Endodermal cell (in vitro differentiated cells): ENCODE data around the gene TMIGD3. TPM values are rescaled to one million over a fixed set of nuclear protein-coding genes. Genes with fewer than 3 reads are reported as not detected.
A peak's percentile ranks its signal among the peaks of the same experiment; 100 is the strongest.

Source experiments
- DNase-seq: peaks from one replicate; pipeline ENCODE4 v3.0.0-alpha.2; 2017
- H3K27ac ChIP-seq: 2 replicates; pipeline ENCODE4 v1.5.1; 2013; ENCODE audit warnings: mild to moderate bottlenecking, low read depth, low read length, moderate library complexity
- H3K27me3 ChIP-seq: 2 replicates; pipeline ENCODE4 v1.6.1; 2013; ENCODE audit warnings: mild to moderate bottlenecking, low read length, moderate library complexity; ENCODE audit not compliant: insufficient read depth, control insufficient read depth, poor library complexity, severe bottlenecking
- H3K36me3 ChIP-seq: 2 replicates; pipeline ENCODE4 v1.7.0; 2013; ENCODE audit warnings: mild to moderate bottlenecking, low read length, moderate library complexity; ENCODE audit not compliant: control insufficient read depth, insufficient read depth
- H3K4me1 ChIP-seq: one replicate; pipeline ENCODE4 v1.7.0; 2013; ENCODE audit warnings: low read length; ENCODE audit not compliant: control insufficient read depth, insufficient read depth
- H3K4me3 ChIP-seq: 2 replicates; pipeline ENCODE4 v1.5.1; 2013; ENCODE audit warnings: mild to moderate bottlenecking, low read length, moderate library complexity
- H3K9ac ChIP-seq: 2 replicates; pipeline ENCODE4 v1.6.1; 2013; ENCODE audit warnings: mild to moderate bottlenecking, low read length, moderate library complexity; ENCODE audit not compliant: poor library complexity, severe bottlenecking; ENCODE audit errors: extremely low read depth
- H3K9me3 ChIP-seq: 2 replicates; pipeline ENCODE4 v1.6.1; 2013; ENCODE audit warnings: mild to moderate bottlenecking, low read length, moderate library complexity; ENCODE audit not compliant: control insufficient read depth
- H3K27ac Mint-ChIP-seq: 2 replicates; pipeline ENCODE4 v1.8.0; 2020; ENCODE audit warnings: mixed read lengths
- H3K27me3 Mint-ChIP-seq: 2 replicates; pipeline ENCODE4 v1.8.0; 2021; ENCODE audit warnings: mild to moderate bottlenecking, mixed read lengths; ENCODE audit not compliant: insufficient read depth
- H3K36me3 Mint-ChIP-seq: 2 replicates; pipeline ENCODE4 v1.8.0; 2020; ENCODE audit warnings: low read depth, mixed read lengths
- H3K4me1 Mint-ChIP-seq: 2 replicates; pipeline ENCODE4 v1.8.0; 2020; ENCODE audit warnings: mixed read lengths
- H3K4me3 Mint-ChIP-seq: 2 replicates; pipeline ENCODE4 v1.8.0; 2020; ENCODE audit warnings: mild to moderate bottlenecking, moderate library complexity, mixed read lengths
- H3K9me3 Mint-ChIP-seq: 2 replicates; pipeline ENCODE4 v1.8.0; 2020; ENCODE audit warnings: mild to moderate bottlenecking, mixed read lengths
- CTCF ChIP-seq: fragments of 200-600 bp; sonication (generic); conservative IDR thresholded peaks from 2 replicates; pipeline ENCODE4 v1.5.0; 2021; ENCODE audit warnings: antibody characterized with exemption, mild to moderate bottlenecking
- WGBS, 2 experiments: methylation state at CpG; one replicate each; pipeline versions ENCODE4 v1.1.5 to v1.1.7; 2013; ENCODE audit warnings: missing lambda C conversion rate in 2 of 2, mixed read lengths in 1 of 2; ENCODE audit not compliant: insufficient coverage in 1 of 2, insufficient read length in 1 of 2; 5-methylcytosine and 5-hydroxymethylcytosine counted together
- total RNA-seq, 2 donors: library from RNA; stranded (reverse); fragmentation: NEBNext Ultra II Directional in 1 of 2; extraction: Animal tissue kit (Norgen Biotek cat#: 25700) in 1 of 2; gene quantifications; 2 replicates in 1 of 2; 3 replicates in 1 of 2; pipeline ENCODE4 v1.2.1, GENCODE V29; 2021

Gene TMIGD3
- total RNA-seq, 2 donors from 2014 or later: not detected

- no peaks in the 10 kb centered on the region for H3K27me3 ChIP-seq
- Mint-ChIP-seq H3K27me3 (no peaks in the 10 kb centered on the region), H3K36me3 (no peaks in the 10 kb centered on the region), H3K4me3 (no peak overlapping the region), H3K9me3 (no peaks in the 10 kb centered on the region), H3K27ac (no peak overlapping the region), H3K4me1 (peaks cover 6% of the 10 kb centered on the region)
- DNase-seq: no peak
- WGBS, 2 experiments: 88 to 92% methylated on average over 2 of the region's 2 CpGs
- peak; percentile 42 for TF ChIP-seq CTCF
- H3K36me3 ChIP-seq: no peaks in the 10 kb centered on the region
- no peak overlapping the region for H3K27ac ChIP-seq
- no peak overlapping the region for H3K4me3 ChIP-seq
- no peak overlapping the region for H3K9ac ChIP-seq
- peaks cover 4% of the 10 kb centered on the region for H3K4me1 ChIP-seq
- H3K9me3 ChIP-seq: no peaks in the 10 kb centered on the region
These were observed 35.3 kb downstream of the TMIGD3 start for GRCh38 chr1:111467865-111468716.

- Histone ChIP-seq H3K4me1 (peaks cover 4% of the 10 kb centered on the region), H3K27me3 (no peaks in the 10 kb centered on the region), H3K4me3 (no peak overlapping the region), H3K27ac (no peak overlapping the region), H3K9ac (no peak overlapping the region), H3K36me3 (peaks cover 15% of the 10 kb centered on the region), H3K9me3 (no peaks in the 10 kb centered on the region)
- Mint-ChIP-seq H3K27me3 (no peaks in the 10 kb centered on the region), H3K9me3 (no peaks in the 10 kb centered on the region), H3K4me1 (peaks cover 6% of the 10 kb centered on the region), H3K4me3 (no peak overlapping the region), H3K27ac (no peak overlapping the region), H3K36me3 (peaks cover 6% of the 10 kb centered on the region)
- DNase-seq: no peak
- 0% methylated on average over 1 of the region's 1 CpG; no CpG with 5 or more reads in 1 of the 2 experiments for WGBS, 2 experiments
- no peak for TF ChIP-seq CTCF
These were observed 37.0 kb downstream of the TMIGD3 start for GRCh38 chr1:111466480-111466879.

GRCh38 chr1:111465754-111466153 lies 37.7 kb downstream of the TMIGD3 start:
- H3K4me3 Mint-ChIP-seq: no peak overlapping the region
- H3K36me3 Mint-ChIP-seq: peaks cover 6% of the 10 kb centered on the region
- no peak overlapping the region for H3K9ac ChIP-seq
- DNase-seq: no peak
- H3K27ac Mint-ChIP-seq: no peak overlapping the region
- 100% methylated on average over 1 of the region's 2 CpGs for WGBS, 2 experiments
- no peaks in the 10 kb centered on the region for H3K9me3 Mint-ChIP-seq
- H3K4me1 ChIP-seq: peaks cover 4% of the 10 kb centered on the region
- H3K27me3 Mint-ChIP-seq: no peaks in the 10 kb centered on the region
- no peak for TF ChIP-seq CTCF
- peaks cover 6% of the 10 kb centered on the region for H3K4me1 Mint-ChIP-seq
- no peaks in the 10 kb centered on the region for H3K9me3 ChIP-seq
- H3K27me3 ChIP-seq: no peaks in the 10 kb centered on the region
- no peak overlapping the region for H3K4me3 ChIP-seq
- H3K27ac ChIP-seq: no peak overlapping the region
- peaks cover 20% of the 10 kb centered on the region for H3K36me3 ChIP-seq
